Activated CD4-positive, alpha-beta T cell treated with anti-CD3 and anti-CD28 coated beads, Interleukin-2, Interleukin-6, amounts not matched to agents 100 ng/mL and 50 ng/mL, durations not matched to agents 16 hours and 8 hours (primary cell): ENCODE data around the gene PRR33.
"Not testable (repeated sequence)": the region's sequence is repeated elsewhere in the genome, so short reads cannot be mapped to it uniquely, and the experiment has no call there.

Experiments
- DNase-seq: peaks from one replicate; pipeline ENCODE4 v3.0.0-alpha.2; 2020

PRR33 gene

GRCh38 chr11:1874441-1875092, 17.1 kb downstream of the PRR33 start:
- DNase-seq = not testable (repeated sequence)

DNA sequence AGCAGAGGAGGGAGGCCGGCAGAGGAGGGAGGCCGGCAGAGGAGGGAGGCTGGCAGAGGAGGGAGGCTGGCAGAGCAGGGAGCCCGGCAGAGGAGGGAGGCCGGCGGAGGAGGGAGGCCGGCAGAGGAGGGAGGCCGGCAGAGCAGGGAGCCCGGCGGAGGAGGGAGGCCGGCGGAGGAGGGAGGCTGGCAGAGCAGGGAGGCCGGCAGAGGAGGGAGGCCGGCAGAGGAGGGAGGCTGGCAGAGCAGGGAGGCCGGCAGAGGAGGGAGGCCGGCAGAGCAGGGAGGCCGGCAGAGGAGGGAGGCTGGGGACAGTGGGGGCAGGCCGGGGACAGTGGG, 17.9 kb downstream of the PRR33 start:
- DNase-seq = not testable (repeated sequence)

GRCh38 chr11:1873048-1873812, 18.5 kb downstream of the PRR33 start:
- no peak for DNase-seq

DNA sequence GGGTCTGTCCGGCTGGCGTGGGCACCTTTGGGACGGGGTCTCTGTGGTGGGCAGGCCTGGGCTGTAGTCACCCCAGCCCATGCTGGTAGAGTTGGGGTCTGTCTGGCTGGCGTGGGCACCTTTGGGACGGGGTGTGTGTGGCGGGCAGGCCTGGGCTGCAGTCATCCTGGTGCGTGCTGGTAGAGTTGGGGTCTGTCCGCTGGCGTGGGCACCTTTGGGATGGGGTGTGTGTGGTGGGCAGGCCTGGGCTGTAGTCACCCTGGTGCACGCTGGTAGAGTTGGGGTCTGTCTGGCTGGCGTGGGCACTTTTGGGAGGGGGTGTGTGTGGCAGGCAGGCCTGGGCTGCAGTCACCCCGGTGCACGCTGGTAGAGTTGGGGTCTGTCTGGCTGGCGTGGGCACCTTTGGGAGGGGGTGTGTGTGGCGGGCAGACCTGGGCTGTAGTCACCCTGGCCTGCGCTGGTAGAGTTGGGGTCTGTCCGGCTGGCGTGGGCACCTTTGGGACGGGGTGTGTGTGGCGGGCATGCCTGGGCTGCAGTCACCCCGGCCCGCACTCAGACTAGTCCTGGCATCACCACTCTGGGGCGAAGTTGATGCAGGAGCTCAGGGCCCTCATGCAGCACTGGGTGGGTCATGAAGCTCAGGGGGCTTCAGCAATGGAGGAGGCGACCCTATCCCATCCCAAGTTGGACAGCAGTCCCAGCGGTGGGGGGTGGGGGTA, 19.3 kb downstream of the PRR33 start:
- no peak for DNase-seq

DNA sequence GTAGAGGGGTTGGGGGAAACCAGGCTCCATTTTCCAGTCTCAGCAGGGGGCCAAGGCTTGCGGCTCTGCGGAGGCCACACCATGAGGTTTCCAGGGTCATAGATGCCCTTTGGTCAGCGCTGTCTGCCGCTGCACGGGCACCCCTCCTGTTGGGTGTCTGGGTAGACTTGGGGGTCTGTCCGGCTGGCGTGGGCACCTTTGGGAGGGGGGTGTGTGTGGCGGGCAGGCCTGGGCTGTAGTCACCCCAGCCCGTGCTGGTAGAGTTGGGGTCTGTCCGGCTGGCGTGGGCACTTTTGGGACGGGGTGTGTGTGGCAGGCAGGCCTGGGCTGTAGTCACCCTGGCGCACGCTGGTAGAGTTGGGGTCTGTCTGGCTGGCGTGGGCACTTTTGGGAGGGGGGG, 20.2 kb downstream of the PRR33 start:
- DNase-seq = no peak

DNA sequence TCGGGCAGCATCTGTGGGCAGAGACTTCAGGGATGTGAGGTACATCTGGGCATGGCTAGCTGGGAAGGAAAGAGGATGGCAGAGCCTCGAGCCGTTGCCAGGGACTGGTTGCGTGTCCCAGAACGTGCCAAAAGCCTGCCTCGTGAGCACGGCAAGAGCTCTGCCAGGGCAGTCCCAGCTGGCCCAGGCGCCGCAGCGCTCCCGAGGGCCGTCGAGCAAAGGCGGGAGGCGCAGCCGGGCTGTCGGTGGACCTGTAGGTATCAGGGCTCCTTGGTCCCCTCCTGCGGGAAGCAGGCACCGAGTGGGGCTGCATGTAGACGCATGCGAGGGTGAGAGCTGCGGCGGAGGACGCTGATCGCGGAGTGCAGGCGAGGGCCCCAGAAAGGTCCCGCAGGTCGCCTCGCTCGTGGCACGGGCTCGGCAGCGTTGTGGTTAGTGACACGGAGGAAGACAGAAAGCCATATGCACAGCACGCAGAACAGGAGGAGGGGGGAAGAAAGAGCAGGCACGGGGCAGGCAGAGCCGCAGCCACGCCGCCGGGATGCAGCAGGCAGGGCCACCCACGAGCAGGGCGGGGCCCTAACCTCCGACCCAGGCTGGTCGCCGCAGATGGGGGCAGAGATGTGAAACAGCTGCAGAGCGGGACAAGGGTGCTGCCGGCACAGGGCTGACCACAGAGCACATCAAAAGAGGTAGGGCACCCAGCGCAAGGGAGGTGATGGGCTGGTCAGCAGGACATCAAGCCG, 20.8 kb downstream of the PRR33 start:
- DNase-seq = peak; percentile 33

DNA sequence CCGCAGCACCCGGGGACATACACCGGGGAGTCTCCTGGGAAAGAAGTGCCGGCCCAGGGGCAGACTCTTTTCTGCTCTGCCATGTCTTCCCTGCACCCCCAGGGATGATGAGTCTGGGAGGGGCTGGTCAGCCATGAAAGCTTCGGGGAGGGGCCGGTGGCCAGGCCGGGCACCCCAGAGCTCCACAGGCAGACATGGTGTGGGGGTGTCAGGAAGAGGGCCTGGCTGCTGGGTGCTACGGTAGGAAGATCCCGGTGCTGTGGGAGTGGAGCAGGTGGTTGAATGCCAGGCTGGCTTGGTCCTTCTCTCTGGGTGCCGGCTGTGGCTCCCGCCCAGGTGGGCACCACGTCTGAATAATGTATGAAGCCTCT, 21.4 kb downstream of the PRR33 start:
- DNase-seq = no peak

GRCh38 chr11:1869427-1870325, 22.0 kb downstream of the PRR33 start:
- no peak for DNase-seq

- no peak for DNase-seq
Measured at GRCh38 chr11:1868636-1869291, 22.9 kb downstream of the PRR33 start.

GRCh38 chr11:1868056-1868635, 23.5 kb downstream of the PRR33 start:
- no peak for DNase-seq

DNA sequence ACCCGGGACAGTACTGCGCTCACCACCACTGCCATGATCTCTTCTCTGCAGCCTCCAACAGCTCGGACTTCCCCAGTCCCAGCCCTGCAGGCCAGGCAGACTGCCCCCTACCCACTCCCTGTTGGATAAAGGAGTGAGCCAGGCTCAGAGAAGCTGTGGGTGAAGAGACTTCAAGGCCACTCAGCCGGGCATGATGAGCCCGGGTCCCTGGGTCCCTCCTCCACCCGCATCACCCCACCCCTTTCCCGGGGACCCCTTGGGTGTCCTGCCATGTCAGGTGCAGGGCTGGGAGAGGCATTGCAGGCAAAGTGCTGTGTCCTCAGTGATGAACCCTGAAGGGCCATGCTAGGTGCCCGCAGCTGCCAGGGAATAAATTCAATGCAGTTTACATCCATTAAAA, 24.3 kb downstream of the PRR33 start:
- DNase-seq = no peak

- DNase-seq = no peak
Measured at GRCh38 chr11:1866776-1867175, 24.9 kb downstream of the PRR33 start.

DNA sequence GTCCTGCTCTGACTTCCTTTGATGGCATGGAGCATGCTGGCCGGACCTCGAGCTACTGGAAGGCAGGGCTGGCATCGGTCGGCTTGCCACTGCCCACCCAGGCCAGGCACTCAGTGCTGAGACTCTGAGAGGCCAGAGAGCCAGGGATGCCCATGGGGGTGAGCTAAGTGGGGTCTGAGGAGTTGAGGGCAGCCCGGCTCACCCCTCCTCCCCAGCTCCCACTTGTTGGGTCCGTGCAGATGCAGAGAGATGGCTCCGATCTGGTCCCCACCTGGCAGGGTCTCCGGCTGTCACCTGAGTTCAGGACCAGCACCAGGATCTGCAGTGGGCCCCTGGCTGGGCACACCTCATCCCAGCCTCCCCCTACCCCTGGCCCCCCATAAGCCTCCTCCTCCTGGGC, 25.5 kb downstream of the PRR33 start:
- no peak for DNase-seq

DNA sequence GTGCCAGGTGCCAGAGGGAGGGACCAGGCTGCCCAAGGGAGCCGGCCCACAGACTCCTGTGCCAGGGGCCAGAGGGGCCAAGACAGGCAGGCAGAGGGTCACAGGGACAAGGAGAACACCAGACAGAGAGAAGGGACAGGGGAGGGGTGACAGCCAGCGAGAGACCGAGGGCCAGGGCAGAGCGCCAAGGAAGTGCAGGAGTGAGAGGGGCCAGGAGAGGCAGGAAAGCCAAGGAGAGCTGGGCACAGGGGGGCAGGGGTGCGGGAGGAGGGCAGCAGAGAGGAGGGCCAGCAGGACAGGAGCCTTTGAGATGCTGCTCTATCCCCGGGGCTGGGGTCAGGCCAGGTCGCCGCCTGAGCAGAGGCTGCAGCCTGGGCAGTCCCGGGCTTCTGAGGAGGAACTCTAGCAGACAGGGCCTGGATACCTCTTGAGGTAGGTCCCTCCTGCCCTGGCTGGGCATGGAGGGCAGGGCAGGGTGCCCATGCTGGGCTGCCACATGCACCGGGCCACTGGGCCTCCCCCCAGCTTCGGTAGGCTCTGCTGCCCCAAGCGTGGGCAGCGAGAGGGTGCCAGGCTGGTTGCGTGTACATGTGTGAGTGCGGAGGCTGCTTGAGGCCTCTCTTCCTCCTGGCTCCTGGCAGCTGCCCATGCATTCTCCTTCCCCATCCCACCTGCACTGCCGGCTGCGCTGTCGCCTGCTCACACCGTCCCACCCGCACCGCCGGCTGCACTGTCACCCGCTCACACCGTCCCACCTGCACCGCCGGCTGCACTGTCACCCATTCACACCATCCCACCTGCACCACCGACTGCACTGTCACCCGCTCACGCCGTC, 26.6 kb downstream of the PRR33 start:
- no peak for DNase-seq

- no peak for DNase-seq
Measured at GRCh38 chr11:1864231-1864630, 27.5 kb downstream of the PRR33 start.

DNA sequence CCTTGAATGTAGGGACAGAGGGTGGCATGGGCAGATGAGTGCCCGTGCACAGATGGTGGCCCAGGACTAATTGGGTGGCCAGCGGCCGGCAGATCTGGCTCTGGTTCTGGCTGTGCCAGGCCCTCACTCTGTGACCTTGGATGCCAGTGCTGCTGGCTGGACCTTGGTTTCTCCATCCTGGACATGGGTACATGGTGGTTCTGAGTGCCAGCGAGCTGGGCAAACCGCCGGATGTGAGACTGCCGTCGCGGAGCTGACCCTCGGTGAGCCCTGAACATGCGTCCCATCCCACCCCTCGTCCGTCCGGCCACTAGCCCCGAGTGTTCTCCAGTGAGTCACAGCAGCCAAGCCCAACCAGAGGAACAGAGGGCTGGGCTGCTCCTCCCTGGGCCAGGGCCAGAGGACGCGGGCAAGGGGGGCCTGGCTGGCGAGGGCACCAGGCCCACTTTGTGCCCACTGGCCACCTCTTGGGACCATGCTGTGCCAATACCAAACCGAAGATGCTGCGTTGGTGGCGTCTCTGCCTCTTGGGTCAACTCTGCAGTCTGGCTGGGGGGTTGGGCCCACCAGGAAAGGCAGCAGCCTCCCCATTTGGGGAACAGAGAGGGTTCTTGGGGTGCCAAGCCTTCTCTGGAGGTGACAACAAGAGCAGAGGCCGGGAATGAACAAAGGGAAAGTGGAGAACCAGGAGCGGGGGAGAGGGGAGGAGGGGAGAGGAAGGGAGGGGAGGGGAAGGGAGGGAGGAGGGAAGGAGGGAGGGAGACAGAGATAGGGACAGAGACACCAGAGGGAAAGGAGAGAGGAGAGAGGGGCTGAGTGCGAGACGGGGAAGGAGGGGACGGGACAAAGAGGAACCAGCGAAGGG, 28.1 kb downstream of the PRR33 start:
- DNase-seq = no peak

DNA sequence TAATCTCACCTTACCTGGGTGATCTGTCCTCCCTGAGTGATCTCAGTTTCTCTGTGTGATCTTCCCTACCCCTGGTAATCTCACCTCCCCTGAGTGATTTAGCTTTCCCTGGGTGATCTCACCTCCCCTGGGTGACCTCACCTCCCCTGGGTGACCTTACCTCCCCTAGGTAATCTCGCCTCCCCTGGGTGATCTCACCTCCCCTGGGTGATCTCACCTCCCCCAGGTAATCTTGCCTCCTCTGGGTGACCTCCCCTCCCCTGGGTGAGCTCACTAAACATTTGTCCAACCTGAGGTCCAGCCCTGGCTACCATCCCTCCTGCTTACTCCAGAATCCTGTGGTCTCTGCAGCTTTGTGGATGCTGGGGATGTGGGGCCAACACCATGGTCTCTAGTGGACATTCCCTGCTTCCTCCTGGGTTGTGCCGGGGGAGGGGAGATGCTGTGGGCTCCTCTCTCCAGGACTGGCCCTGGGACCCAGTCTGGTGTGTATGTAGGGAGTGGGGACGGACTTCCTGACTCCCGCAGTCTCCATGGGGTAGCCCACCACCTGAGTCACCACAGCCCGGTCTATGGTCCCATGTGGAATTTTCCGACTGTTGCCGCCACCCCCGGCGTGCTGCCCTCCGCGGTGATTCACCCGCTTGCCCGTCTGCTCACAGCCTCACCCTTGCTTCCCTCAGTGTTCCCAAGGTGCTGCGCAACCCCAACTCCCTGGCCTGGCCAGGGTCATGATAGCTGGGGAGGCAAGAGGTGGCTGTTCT, 28.9 kb downstream of the PRR33 start:
- DNase-seq = no peak
